Measurements from ENCODE around the gene OOSP3. TPM values are rescaled to one million over a fixed set of nuclear protein-coding genes. Genes with fewer than 3 reads are reported as not detected.

Gene OOSP3
- total RNA-seq, 4 donors from 2014 or later: not detected

DNA sequence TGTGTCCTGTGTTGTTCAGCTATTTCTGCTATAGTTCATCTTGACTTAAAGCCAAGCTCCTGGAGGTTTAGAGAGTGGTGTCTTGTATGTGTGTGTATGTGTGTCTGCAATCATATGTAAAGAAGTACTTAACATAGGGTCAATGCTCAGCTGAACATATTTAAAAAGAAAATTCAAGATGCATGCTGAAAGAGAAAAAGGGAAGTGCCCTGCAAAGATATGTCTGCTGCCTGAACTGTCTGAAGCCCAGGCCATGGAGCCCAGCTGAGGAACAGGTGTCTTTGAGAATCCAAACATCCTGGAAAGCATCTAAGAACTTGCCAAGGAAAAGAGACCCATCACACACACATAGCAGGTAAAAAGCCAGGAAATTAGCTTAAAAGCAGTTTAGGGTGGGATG is 18.9 kb upstream of the OOSP3 start:
- ATAC-seq (no peak), DNase-seq (no peak)
- no peak overlapping the region for H3K4me3 ChIP-seq
- intact Hi-C loops (cut with DNase I; ENCODE audit: low total_unique reads): no loop called here
- no peaks in the 10 kb centered on the region for H3K27me3 ChIP-seq
- H3K4me1 ChIP-seq: no peaks in the 10 kb centered on the region
- no peak overlapping the region for H3K27ac ChIP-seq
- TF ChIP-seq, protein P1, sequence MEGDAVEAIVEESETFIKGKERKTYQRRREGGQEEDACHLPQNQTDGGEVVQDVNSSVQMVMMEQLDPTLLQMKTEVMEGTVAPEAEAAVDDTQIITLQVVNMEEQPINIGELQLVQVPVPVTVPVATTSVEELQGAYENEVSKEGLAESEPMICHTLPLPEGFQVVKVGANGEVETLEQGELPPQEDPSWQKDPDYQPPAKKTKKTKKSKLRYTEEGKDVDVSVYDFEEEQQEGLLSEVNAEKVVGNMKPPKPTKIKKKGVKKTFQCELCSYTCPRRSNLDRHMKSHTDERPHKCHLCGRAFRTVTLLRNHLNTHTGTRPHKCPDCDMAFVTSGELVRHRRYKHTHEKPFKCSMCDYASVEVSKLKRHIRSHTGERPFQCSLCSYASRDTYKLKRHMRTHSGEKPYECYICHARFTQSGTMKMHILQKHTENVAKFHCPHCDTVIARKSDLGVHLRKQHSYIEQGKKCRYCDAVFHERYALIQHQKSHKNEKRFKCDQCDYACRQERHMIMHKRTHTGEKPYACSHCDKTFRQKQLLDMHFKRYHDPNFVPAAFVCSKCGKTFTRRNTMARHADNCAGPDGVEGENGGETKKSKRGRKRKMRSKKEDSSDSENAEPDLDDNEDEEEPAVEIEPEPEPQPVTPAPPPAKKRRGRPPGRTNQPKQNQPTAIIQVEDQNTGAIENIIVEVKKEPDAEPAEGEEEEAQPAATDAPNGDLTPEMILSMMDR (IDR thresholded peaks at IDR 0.05 in 4 of 5, conservative IDR thresholded peaks at IDR 0.05 in 1 of 5): no peak
- no peak for TF ChIP-seq POLR2A (IDR thresholded peaks at IDR 0.05)
- no peaks in the 10 kb centered on the region for H3K36me3 ChIP-seq
- in situ Hi-C loops (cut with MboI; ENCODE audit: low sequenced_read_pairs in 4 of 4): no loop called here
- H3K9me3 ChIP-seq: no peaks in the 10 kb centered on the region

DNA sequence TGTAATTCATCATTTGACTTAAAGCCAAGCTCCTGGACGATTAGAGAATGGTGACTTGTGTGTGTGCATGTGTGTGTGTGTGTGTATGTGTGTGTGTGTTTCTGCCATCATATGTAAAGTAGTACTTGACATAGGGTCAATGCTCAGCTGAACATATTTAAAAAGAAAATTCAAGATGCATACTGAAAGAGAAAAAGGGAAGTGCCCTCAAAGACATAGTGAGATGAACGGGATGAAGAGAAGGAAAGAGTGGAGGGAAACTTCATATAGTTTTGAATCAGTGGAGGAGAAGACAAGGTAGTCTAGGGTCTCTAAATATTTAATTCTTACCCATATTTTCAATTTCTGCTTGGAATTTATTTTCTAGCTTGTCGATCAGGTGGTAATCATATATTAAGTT is 16.3 kb upstream of the OOSP3 start:
- intact Hi-C loops (cut with DNase I; ENCODE audit: low total_unique reads): no loop called here
- Histone ChIP-seq H3K27me3 (no peaks in the 10 kb centered on the region), H3K9me3 (no peaks in the 10 kb centered on the region), H3K27ac (no peak overlapping the region), H3K4me3 (no peak overlapping the region), H3K4me1 (no peaks in the 10 kb centered on the region), H3K36me3 (no peaks in the 10 kb centered on the region)
- in situ Hi-C loops (cut with MboI; ENCODE audit: low sequenced_read_pairs in 4 of 4): no loop called here
- ATAC-seq (no peak), DNase-seq (no peak)
- TF ChIP-seq, protein P1 (IDR thresholded peaks at IDR 0.05 in 4 of 5, conservative IDR thresholded peaks at IDR 0.05 in 1 of 5): no peak
- no peak for TF ChIP-seq POLR2A (IDR thresholded peaks at IDR 0.05)

DNA sequence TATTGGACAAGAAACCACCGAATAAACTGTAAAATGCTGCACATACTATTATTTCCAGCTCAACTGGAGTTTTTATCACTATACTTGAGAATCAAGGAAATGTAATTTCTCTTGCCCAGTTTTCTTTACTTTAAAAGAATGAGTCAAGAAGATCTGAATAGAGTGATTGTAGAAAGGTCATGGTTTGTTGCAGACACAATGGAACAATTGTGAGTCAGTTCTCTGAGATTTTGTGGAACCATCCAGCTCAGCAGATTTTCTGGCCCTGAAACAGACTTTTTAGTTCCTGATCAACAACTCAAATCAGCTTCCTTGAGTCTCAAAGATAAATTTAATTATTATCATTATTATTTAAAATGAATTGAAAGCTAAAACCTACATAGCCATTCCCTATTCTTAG is 13.6 kb upstream of the OOSP3 start:
- Histone ChIP-seq H3K4me3 (no peak overlapping the region), H3K27ac (no peak overlapping the region), H3K9me3 (no peaks in the 10 kb centered on the region), H3K27me3 (no peaks in the 10 kb centered on the region), H3K36me3 (no peaks in the 10 kb centered on the region), H3K4me1 (no peaks in the 10 kb centered on the region)
- DNase-seq: no peak
- TF ChIP-seq, protein P1 (IDR thresholded peaks at IDR 0.05 in 4 of 5, conservative IDR thresholded peaks at IDR 0.05 in 1 of 5): no peak
- no peak for TF ChIP-seq POLR2A (IDR thresholded peaks at IDR 0.05)
- in situ Hi-C loops (cut with MboI; ENCODE audit: low sequenced_read_pairs in 4 of 4) (no loop called here), intact Hi-C loops (cut with DNase I; ENCODE audit: low total_unique reads) (no loop called here)
- ATAC-seq: no peak

DNA sequence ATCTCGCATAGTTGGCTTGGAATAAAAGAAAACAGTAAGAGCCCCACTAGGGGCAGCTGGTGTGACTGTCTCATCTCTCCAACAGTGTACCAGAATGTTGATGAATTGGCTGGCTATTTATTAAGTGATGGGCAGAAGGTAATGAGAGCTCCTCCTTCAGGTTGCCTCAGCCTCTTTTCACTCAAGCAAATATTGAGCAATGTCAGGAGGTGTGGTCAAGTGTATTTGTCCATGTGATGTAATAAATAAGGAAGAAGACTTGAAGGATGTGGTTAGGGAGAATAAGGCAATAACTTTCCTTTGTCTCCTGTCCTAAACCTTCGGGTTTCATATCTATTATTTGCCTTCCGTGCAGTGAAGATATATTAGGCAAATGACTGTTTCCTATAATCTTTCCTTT is 12.2 kb upstream of the OOSP3 start, which contains the start of gene TCN1:
Gene TCN1 (minus strand): TSS at position 91 of the 400 bp plus-strand sequence. CDS start 17 bp downstream, at position 74.
- ATAC-seq (no peak), DNase-seq (no peak)
- H3K4me1 ChIP-seq: no peaks in the 10 kb centered on the region
- intact Hi-C loops (cut with DNase I; ENCODE audit: low total_unique reads): no loop called here
- TF ChIP-seq, protein P1 (IDR thresholded peaks at IDR 0.05 in 4 of 5, conservative IDR thresholded peaks at IDR 0.05 in 1 of 5): no peak
- no peak for TF ChIP-seq POLR2A (IDR thresholded peaks at IDR 0.05)
- in situ Hi-C loops (cut with MboI; ENCODE audit: low sequenced_read_pairs in 4 of 4): no loop called here
- no peaks in the 10 kb centered on the region for H3K36me3 ChIP-seq
- H3K27ac ChIP-seq: no peak within 1 kb of the TSS
- H3K4me3 ChIP-seq: no peak within 1 kb of the TSS
- H3K27me3 ChIP-seq: no peaks in the 10 kb centered on the region
- no peaks in the 10 kb centered on the region for H3K9me3 ChIP-seq

DNA sequence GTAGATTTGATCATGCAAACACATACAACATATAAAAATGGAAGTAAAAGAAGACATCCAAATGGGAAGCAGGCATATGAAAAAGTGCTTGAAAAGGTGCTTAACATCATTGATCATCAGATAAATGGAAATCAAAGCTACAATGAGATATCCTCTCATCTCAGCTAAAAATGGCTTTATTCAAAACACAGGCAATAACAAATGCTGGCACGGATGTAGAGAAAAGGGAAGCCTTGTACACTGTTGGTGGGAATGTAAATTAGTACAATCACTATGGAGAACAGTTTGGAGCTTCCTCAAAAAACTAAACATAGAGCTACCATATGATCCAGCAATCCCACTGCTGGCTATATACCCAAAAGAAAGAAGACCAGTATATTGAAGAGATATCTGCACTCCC is 11.7 kb upstream of the OOSP3 start:
- in situ Hi-C loops (cut with MboI; ENCODE audit: low sequenced_read_pairs in 4 of 4) (no loop called here), intact Hi-C loops (cut with DNase I; ENCODE audit: low total_unique reads) (no loop called here)
- H3K36me3 ChIP-seq: no peaks in the 10 kb centered on the region
- H3K4me3 ChIP-seq: no peak overlapping the region
- H3K27ac ChIP-seq: no peak overlapping the region
- ATAC-seq (no peak), DNase-seq (no peak)
- no peaks in the 10 kb centered on the region for H3K4me1 ChIP-seq
- no peaks in the 10 kb centered on the region for H3K9me3 ChIP-seq
- no peaks in the 10 kb centered on the region for H3K27me3 ChIP-seq
- TF ChIP-seq, protein P1 (IDR thresholded peaks at IDR 0.05 in 4 of 5, conservative IDR thresholded peaks at IDR 0.05 in 1 of 5): no peak
- no peak for TF ChIP-seq POLR2A (IDR thresholded peaks at IDR 0.05)
